HCT116 (cell line): ENCODE measurements around the gene PCYT1A. TPM values are rescaled to one million over a fixed set of nuclear protein-coding genes. Genes with fewer than 3 reads are reported as not detected.

Experiments
- ATAC-seq: fragments of 200-7000 bp; cut with Tn5 transposase; 2 replicates; pipeline ENCODE4 v1.9.1; 2020; ENCODE audit warnings: mild to moderate bottlenecking, moderate library complexity
- BruUV-seq: library from RNA; stranded (reverse); fragments of 400-500 nt; replicated peaks from 2 replicates; lab custom pipeline; 2021; lab: Mats Ljungman, UMichigan
- CTCF ChIA-PET: fragments of 300-600 bp; sonication (Branson Sonifier 250); formaldehyde crosslinking; loops from one replicate; lab custom pipeline; 2021; ENCODE audit warnings: antibody characterized with exemption; lab: Charles Lee
- POLR2A ChIA-PET: fragments of 300-600, 350-600 bp; sonication (Branson Sonifier 250); formaldehyde crosslinking; loops from one replicate; lab custom pipeline; 2021; ENCODE audit warnings: antibody characterized with exemption; lab: Charles Lee
- RAD21 ChIA-PET, 2 experiments: fragments of 300-600 bp; sonication (Branson Sonifier 250); formaldehyde crosslinking; loops; one replicate each; lab custom pipeline; 2023; ENCODE audit warnings: low total read pairs in 2 of 2; ENCODE audit not compliant: uncharacterized antibody in 2 of 2, unreplicated experiment in 2 of 2, low non-redundant PET in 1 of 2; lab: Charles Lee
- DNase-seq: peaks from one replicate; pipeline ENCODE4 v3.0.0-alpha.2; 2010; ENCODE audit warnings: low read depth, low spot score
- H2AFZ ChIP-seq: fragments of 200-600 bp; shearing (Covaris generic), sonication (generic); 2 replicates; pipeline ENCODE4 v1.6.1; 2017; ENCODE audit warnings: low read depth, mixed run types, mixed read lengths, antibody characterized with exemption, low read length; ENCODE audit not compliant: poor library complexity, severe bottlenecking
- H3K27ac ChIP-seq: 2 replicates; pipeline ENCODE4 v1.5.1; 2012; ENCODE audit warnings: low read depth, low read length
- H3K27me3 ChIP-seq: fragments of 200-600 bp; sonication (generic); 2 replicates; pipeline ENCODE4 v1.6.1; 2016; ENCODE audit warnings: mixed run types, low read length, mixed read lengths; ENCODE audit not compliant: insufficient read depth
- H3K36me3 ChIP-seq, 2 experiments: fragments of 200-500 bp in 1 of 2; fragments of 200-600 bp in 1 of 2; sonication (Bioruptor generic) in 1 of 2; sonication (generic) in 1 of 2; 2 replicates each; pipeline versions ENCODE4 v1.5.1 to v1.6.1; 2014 to 2016; ENCODE audit warnings: low read length in 2 of 2, inconsistent platforms in 1 of 2, mixed read lengths in 1 of 2, mixed run types in 1 of 2; ENCODE audit not compliant: insufficient read depth in 2 of 2, control insufficient read depth in 1 of 2
- H3K4me1 ChIP-seq, 2 experiments: fragments of 200-600 bp in 1 of 2; sonication (generic) in 1 of 2; 2 replicates each; pipeline versions ENCODE4 v1.5.1 to v1.6.1; 2012 to 2017; ENCODE audit warnings: low read length in 2 of 2, inconsistent platforms in 1 of 2, mild to moderate bottlenecking in 1 of 2, mixed read lengths in 1 of 2, mixed run types in 1 of 2, moderate library complexity in 1 of 2; ENCODE audit not compliant: insufficient read depth in 2 of 2, control insufficient read depth in 1 of 2
- H3K4me2 ChIP-seq: fragments of 200-600 bp; sonication (generic); 2 replicates; pipeline ENCODE4 v1.6.1; 2017; ENCODE audit warnings: mixed run types, low read length, mixed read lengths
- H3K4me3 ChIP-seq, 2 experiments: fragments of 200-600 bp in 1 of 2; sonication (generic) in 1 of 2; replicated peaks in 1 of 2; 2 replicates each; pipeline ENCODE4 v1.5.1; 2011 to 2016; ENCODE audit warnings: low read length in 2 of 2, control low read depth in 1 of 2, low read depth in 1 of 2, mild to moderate bottlenecking in 1 of 2, mixed read lengths in 1 of 2, mixed run types in 1 of 2
- H3K79me2 ChIP-seq: fragments of 200-600 bp; sonication (generic); 2 replicates; pipeline ENCODE4 v1.6.1; 2017; ENCODE audit warnings: mild to moderate bottlenecking, mixed run types, low read length, moderate library complexity, mixed read lengths; ENCODE audit not compliant: insufficient read depth
- H3K9ac ChIP-seq: fragments of 200-600 bp; sonication (generic); 2 replicates; pipeline ENCODE4 v1.6.1; 2016; ENCODE audit warnings: low read length, mixed read lengths
- H3K9me2 ChIP-seq: fragments of 200-600 bp; sonication (generic), shearing (Covaris generic); 2 replicates; pipeline ENCODE4 v1.6.1; 2017; ENCODE audit warnings: mixed run types, mild to moderate bottlenecking, moderate library complexity; ENCODE audit not compliant: insufficient read depth
- H3K9me3 ChIP-seq, 2 experiments: fragments of 200-500 bp in 1 of 2; fragments of 200-600 bp in 1 of 2; sonication (Bioruptor generic) in 1 of 2; sonication (generic) in 1 of 2; 2 replicates each; pipeline ENCODE4 v1.6.1; 2014 to 2017; ENCODE audit warnings: low read length in 2 of 2, mixed read lengths in 2 of 2, inconsistent platforms in 1 of 2, low read depth in 1 of 2, mild to moderate bottlenecking in 1 of 2, mixed run types in 1 of 2, moderate library complexity in 1 of 2; ENCODE audit not compliant: control insufficient read depth in 1 of 2, insufficient read depth in 1 of 2
- H4K20me1 ChIP-seq: fragments of 200-600 bp; sonication (generic), shearing (Covaris generic); 2 replicates; pipeline ENCODE4 v1.6.1; 2017; ENCODE audit warnings: mixed run types, mild to moderate bottlenecking, moderate library complexity; ENCODE audit not compliant: insufficient read depth
- ATF3 ChIP-seq: IDR thresholded peaks from 2 replicates; pipeline ENCODE4 v1.6.1; 2012
- CEBPB ChIP-seq: IDR thresholded peaks from 2 replicates; pipeline ENCODE4 v1.6.1; 2012; ENCODE audit warnings: low read depth
- CTCF ChIP-seq, 3 experiments: fragments of 200-600 bp in 1 of 3; sonication (generic) in 1 of 3; IDR thresholded peaks in 2 of 3; conservative IDR thresholded peaks in 1 of 3; 2 replicates each; pipeline ENCODE4 v1.5.1; 2012 to 2017; ENCODE audit warnings: low read depth in 2 of 3, low read length in 2 of 3, antibody characterized with exemption in 1 of 3, borderline replicate concordance in 1 of 3, control low read depth in 1 of 3, mild to moderate bottlenecking in 1 of 3, mixed read lengths in 1 of 3, mixed run types in 1 of 3, moderate library complexity in 1 of 3; ENCODE audit not compliant: insufficient read depth in 1 of 3
- ELF1 ChIP-seq: IDR thresholded peaks from 2 replicates; pipeline ENCODE4 v1.6.1; 2012; ENCODE audit warnings: low read depth, borderline replicate concordance
- EZH2phosphoT487 ChIP-seq: fragments of 200-600 bp; IDR thresholded peaks from 2 replicates; pipeline ENCODE4 v1.6.1; 2018; ENCODE audit warnings: antibody characterized with exemption, borderline replicate concordance
- FOSL1 ChIP-seq: IDR thresholded peaks from 2 replicates; pipeline ENCODE4 v1.6.1; 2012; ENCODE audit warnings: low read depth
- MAX ChIP-seq: IDR thresholded peaks from 2 replicates; pipeline ENCODE4 v1.6.1; 2012
- POLR2A ChIP-seq: IDR thresholded peaks from 2 replicates; pipeline ENCODE4 v1.7.0; 2011; ENCODE audit warnings: borderline replicate concordance; ENCODE audit not compliant: insufficient read depth, insufficient read length; ENCODE audit errors: extremely low read depth
- POLR2AphosphoS5 ChIP-seq: IDR thresholded peaks from 2 replicates; pipeline ENCODE4 v1.6.1; 2011; ENCODE audit warnings: mild to moderate bottlenecking, low read depth, low read length, moderate library complexity
- RAD21 ChIP-seq: IDR thresholded peaks from 2 replicates; pipeline ENCODE4 v1.6.1; 2012; ENCODE audit warnings: low read depth, mild to moderate bottlenecking
- REST ChIP-seq: IDR thresholded peaks from 2 replicates; pipeline ENCODE4 v1.6.1; 2012; ENCODE audit warnings: low read depth
- SIN3A ChIP-seq: IDR thresholded peaks from 2 replicates; pipeline ENCODE4 v1.6.1; 2012; ENCODE audit warnings: low read depth
- SP1 ChIP-seq: IDR thresholded peaks from 2 replicates; pipeline ENCODE4 v1.6.1; 2012; ENCODE audit warnings: low read depth
- SRF ChIP-seq: IDR thresholded peaks from 2 replicates; pipeline ENCODE4 v1.6.1; 2012; ENCODE audit warnings: low read depth
- TCF7L2 ChIP-seq: IDR thresholded peaks from 2 replicates; pipeline ENCODE4 v1.7.0; 2011; ENCODE audit warnings: borderline replicate concordance, inconsistent platforms; ENCODE audit not compliant: insufficient read depth, insufficient read length; ENCODE audit errors: extremely low read depth
- YY1 ChIP-seq: IDR thresholded peaks from 2 replicates; pipeline ENCODE4 v1.6.1; 2011; ENCODE audit warnings: low read length, low read depth, moderate library complexity, mild to moderate bottlenecking; ENCODE audit not compliant: insufficient replicate concordance; ENCODE audit errors: extremely low read depth
- ZBTB33 ChIP-seq: IDR thresholded peaks from 2 replicates; pipeline ENCODE4 v1.6.1; 2011; ENCODE audit warnings: mild to moderate bottlenecking, low read length, moderate library complexity; ENCODE audit not compliant: insufficient replicate concordance; ENCODE audit errors: extremely low read depth
- ZFX ChIP-seq: fragments of 450-650 bp; IDR thresholded peaks from 2 replicates; pipeline ENCODE4 v1.6.1; 2017
- ZNF274 ChIP-seq: fragments of 200-500 bp; sonication (Bioruptor generic); IDR thresholded peaks from 2 replicates; pipeline ENCODE4 v1.6.1; 2014; ENCODE audit warnings: mild to moderate bottlenecking, low read depth, low read length, inconsistent platforms
- intact Hi-C: fragments of 100-400 bp; cut with micrococcal nuclease; formaldehyde crosslinking; loops from 2 replicates; pipeline ENCODE4 v1.10.0; 2022
- total RNA-seq: library from RNA; stranded (reverse); gene quantifications from one replicate; pipeline ENCODE4 v1.2.1, GENCODE V29; 2021; ENCODE audit not compliant: unreplicated experiment

PCYT1A gene
- total RNA-seq, 1 experiment from 2014 or later, result 32.1 TPM

GRCh38 chr3:196218155-196218712 is 69.3 kb downstream of the PCYT1A start:
- Histone ChIP-seq H3K4me3 (no peak overlapping the region), H3K4me2 (no peak overlapping the region), H3K9me2 (no peaks in the 10 kb centered on the region), H3K9me3 (no peaks in the 10 kb centered on the region), H3K27ac (no peak overlapping the region), H3K79me2 (no peaks in the 10 kb centered on the region)
- intact Hi-C loops, result no loop called here
- no TSS peak for BruUV-seq
- no peak for DNase-seq
- CTCF ChIA-PET, result no interaction called here
- TF ChIP-seq FOSL1 (no peak), ZFX (no peak), POLR2A (no peak), REST (no peak), ELF1 (no peak), ATF3 (no peak), EZH2phosphoT487 (no peak), CTCF (IDR thresholded peaks at IDR 0.05 in 2 of 3, conservative IDR thresholded peaks at IDR 0.05 in 1 of 3; ENCODE audit: borderline replicate concordance in 1 of 3, insufficient read depth in 1 of 3, low read depth in 2 of 3, low read length in 2 of 3) (no peak), CEBPB (no peak), YY1 (no peak), MAX (no peak), ZBTB33 (no peak), ZNF274 (no peak), RAD21 (no peak), SP1 (no peak), TCF7L2 (no peak), SRF (no peak), SIN3A (no peak), POLR2AphosphoS5 (no peak)
- TF ChIP-seq, all 23 proteins: peak for 0
- no peak for ATAC-seq
- Histone ChIP-seq H4K20me1 (no peaks in the 10 kb centered on the region), H2AFZ (no peak overlapping the region), H3K27me3 (no peaks in the 10 kb centered on the region), H3K4me1 (no peaks in the 10 kb centered on the region), H3K36me3 (no peaks in the 10 kb centered on the region), H3K9ac (no peak overlapping the region)
- ChIA-PET RAD21 (no interaction called here), POLR2A (no interaction called here)
